RCC 7860 (cell line): Measurements from ENCODE around the gene NLRC5.
A peak's percentile ranks its signal among the peaks of the same experiment; 100 is the strongest.
"Not testable (repeated sequence)": the region's sequence is repeated elsewhere in the genome, so short reads cannot be mapped to it uniquely, and the experiment has no call there.

Experiments
- DNase-seq: peaks from one replicate; pipeline ENCODE4 v3.0.0-alpha.2; 2015; ENCODE audit warnings: low spot score
- FAIRE-seq: peaks from 2 replicates; lab custom pipeline; 2012; peaks lifted over from hg19 to GRCh38; lab: Jason Lieb, UNC

The NLRC5 gene

GRCh38 chr16:56980792-56981724 lies 8.3 kb upstream of the NLRC5 start:
- no peak for FAIRE-seq
- DNase-seq, result no peak

DNA sequence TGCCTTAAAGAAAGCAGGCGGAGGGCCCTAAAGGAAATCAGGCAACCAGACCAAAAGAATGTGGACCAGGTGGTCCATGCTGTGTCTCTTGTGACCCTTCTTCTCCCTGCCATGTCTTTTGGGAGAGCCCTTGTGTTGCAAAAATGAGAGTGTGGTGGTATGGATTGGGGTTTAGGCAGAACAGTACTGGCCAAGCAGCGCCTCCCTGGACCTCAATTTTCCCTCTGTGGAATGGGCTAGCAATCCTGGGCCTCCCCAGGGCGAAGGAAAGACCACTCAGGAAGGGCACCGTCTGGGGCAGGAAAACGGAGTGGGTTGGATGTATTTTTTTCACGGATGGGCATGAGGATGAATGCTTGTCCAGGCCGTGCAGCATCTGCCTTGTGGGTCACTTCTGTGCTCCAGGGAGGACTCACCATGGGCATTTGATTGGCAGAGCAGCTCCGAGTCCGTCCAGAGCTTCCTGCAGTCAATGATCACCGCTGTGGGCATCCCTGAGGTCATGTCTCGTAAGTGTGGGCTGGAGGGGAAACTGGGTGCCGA lies 7.6 kb upstream of the NLRC5 start:
- FAIRE-seq, result no peak
- no peak for DNase-seq

- FAIRE-seq (no peak), DNase-seq (no peak)
These were observed 6.7 kb upstream of the NLRC5 start for GRCh38 chr16:56982695-56983094.

GRCh38 chr16:56983211-56983751 lies 6.1 kb upstream of the NLRC5 start:
- DNase-seq (no peak), FAIRE-seq (no peak)

DNA sequence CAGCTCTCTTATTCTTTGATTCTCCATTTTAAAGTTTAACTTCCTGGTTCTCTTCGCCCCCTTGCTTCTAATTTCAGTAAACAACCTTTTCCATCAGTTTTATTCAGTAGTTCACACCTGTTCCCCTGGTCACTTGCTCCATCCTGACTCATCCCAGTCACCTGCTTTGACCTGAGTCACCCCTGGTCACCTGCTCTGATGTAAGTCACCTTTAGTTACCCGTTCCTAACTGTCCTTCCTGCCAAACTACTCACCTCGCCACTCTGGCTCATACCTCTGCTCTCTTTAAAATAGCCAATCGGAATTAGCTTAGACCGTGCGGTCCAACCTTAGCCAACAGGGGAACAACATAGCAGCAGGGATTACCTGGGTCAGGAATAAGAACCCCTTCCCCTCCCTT lies 4.7 kb upstream of the NLRC5 start:
- FAIRE-seq (no peak), DNase-seq (no peak)

DNA sequence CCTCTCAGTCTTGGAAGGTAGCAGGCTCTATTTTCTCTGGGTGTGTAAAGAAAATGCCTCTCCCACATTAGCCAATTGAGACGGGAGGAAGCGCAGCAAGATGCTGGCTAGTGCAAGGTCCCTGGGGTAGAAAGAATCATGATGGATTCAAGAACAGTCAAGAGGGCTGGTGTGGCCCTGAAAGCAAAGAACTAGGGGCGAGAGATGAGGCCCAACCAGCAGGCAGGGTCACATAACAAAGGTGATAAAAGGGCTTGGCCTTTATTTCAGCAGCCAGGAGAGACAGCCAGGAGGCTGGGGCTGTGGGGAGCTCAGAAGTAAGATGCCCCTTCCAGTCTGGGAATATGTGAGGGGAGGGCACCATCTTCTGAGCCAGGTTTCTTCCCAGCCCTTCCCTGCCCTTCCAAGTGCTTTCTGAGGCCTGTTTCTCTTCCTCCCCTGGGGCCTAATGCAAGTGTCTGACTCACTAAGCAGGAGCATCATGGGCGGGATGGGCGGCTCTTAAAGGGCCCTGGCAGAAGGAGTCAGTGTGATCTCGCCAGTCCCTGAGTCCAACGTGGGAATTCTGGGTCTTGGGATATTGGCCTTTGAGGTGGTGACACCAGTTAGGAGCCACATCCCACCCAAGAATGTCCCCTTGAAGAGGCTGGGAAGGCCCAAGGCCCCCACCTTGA lies 3.9 kb upstream of the NLRC5 start:
- FAIRE-seq, result peak; percentile 50
- peak; percentile 61 for DNase-seq

DNA sequence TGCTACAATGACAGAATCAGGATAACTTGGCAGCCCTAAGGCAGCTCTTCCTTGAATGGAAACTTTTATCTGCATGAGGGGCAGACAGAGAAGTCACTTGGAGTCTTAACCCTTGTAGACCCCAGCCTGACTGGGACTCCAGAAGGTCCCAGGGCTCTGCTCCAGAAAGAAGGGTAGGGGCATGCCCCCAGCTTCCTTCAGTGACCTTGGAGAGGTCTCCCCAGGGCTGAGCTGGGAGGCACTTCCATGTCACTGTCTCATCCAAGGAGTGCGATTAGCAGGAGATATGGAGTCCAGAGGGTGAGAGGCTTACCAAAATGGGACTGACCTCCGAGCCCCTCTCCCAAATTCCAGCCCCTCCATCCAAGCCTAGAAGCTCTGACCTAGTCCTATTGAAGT lies 3.4 kb upstream of the NLRC5 start:
- no peak for DNase-seq
- no peak for FAIRE-seq

DNA sequence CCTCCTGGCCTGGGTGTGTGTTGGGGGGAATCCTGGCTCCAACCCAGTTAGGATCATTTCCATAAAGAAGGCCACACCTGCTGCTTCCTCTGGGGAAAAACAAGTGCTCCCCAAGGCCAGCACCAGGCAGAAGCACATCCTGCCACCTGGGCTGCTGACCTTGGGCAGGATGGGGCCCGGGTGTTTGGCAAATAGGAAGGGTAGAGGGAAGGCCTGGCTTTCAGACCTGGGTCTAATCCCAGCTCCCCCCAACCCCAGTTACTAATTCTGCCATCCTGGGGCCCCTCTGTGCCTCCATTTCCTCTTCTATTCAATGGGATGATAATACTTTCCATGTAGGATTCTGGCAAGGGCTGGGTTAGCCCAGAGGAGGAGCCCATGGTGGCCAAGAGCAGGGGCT lies 3.0 kb upstream of the NLRC5 start:
- FAIRE-seq, result no peak
- DNase-seq, result no peak

- FAIRE-seq, DNase-seq: not testable (repeated sequence)
These were observed 2.4 kb upstream of the NLRC5 start for GRCh38 chr16:56986908-56987307.

DNA sequence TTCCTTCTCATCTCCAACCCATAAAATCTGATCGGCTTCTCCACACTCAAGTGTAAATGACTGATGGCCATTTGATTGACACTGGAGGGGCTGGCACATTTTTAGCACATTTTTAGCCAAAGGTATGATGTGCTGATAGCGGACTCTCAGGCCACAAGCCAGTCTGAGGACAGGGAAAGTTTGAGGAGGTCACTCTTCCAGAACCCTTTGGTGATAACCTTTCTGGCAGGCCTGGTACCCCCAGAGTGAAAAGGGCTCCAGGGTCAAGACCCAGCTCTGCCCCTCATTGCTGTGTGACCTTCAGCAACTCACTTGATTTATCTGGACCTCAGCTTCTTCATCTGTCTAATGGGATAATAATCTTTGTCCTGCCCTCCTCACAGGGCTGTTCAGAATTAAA lies 1.7 kb upstream of the NLRC5 start:
- DNase-seq (no peak), FAIRE-seq (no peak)

- no peak for FAIRE-seq
These were observed 1.0 kb upstream of the NLRC5 start for GRCh38 chr16:56988161-56988947.

DNA sequence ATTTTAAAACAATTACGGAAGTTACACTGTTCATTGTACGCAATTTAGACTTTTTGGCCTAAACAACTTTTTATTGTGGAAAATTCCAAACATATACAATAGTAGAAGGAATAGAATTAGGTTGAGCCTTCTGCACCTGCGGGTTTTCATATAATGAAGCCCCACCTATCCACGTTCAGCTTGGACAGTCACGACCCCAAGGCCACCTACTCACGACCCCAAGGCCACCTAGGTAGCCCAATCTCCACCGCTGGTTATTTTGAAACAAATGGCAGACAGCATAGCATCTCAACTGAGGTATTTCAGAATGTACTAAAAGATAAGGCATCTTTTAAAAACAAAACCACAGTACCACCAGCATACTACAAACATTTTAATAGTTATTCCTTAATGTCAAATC lies 631 bp downstream of the NLRC5 start:
- DNase-seq (no peak), FAIRE-seq (no peak)

More at GRCh38 chr16:56988161-56988947, 1.0 kb upstream of the NLRC5 start:
- DNase-seq, result no peak

GRCh38 chr16:56990407-56991286 lies 1.3 kb downstream of the NLRC5 start:
- FAIRE-seq, result no peak
- DNase-seq, result no peak

DNA sequence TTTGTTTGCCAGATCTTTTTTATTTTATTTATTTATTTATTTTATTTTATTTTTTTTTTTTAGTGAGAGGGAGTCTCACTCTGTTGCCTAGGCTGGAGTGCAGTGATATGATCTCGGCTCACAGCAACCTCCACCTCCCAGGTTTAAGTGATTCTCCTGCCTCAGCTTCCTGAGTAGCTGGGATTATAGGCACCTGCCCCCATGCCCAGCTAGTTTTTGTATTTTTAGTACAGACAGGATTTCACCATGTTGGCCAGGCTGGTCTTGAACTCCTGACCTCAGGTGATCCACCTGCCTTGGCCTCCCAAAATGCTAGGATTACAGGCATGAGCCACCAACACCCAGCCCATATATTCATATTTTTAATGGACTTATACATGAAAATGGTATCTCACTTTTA lies 3.1 kb downstream of the NLRC5 start:
- not testable (repeated sequence) for DNase-seq, FAIRE-seq

- FAIRE-seq (no peak), DNase-seq (no peak)
These were observed 3.8 kb downstream of the NLRC5 start for GRCh38 chr16:56993204-56993603.

- DNase-seq (no peak), FAIRE-seq (no peak)
These were observed 5.0 kb downstream of the NLRC5 start for GRCh38 chr16:56994311-56994710.

DNA sequence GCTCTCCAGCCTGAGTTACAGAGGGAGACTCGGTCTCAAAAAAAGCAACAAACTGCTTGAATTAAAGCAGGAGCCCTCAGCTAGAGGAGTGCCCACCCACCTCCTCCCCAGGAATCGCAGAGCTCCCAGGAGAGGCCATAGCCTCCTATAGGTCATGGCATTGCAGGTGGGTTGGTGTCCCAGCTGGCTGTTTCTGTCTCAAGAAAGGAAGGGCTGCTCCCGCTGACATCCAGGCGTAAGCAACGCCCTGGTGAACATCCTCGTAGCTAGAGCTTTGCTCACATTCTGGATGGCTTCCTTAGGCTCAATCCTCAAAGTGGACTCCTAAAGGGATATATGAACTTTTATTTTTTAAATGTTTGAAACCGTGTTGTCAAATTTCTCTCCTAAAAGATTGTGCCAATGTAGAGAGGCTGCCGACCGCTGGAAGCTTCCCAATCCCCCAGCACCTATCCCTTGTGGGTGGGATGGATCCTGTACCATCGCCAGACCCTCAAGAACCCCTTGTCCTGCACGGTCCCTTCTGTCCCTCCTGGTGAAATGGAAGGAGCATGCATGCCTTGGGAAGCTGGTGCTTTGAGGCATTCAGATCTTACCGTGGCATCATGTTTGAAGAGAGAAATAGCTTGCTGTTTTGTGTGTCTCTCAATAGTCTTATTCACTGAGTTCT lies 5.9 kb downstream of the NLRC5 start:
- DNase-seq (no peak), FAIRE-seq (no peak)

- FAIRE-seq (no peak), DNase-seq (no peak)
These were observed 7.9 kb downstream of the NLRC5 start for GRCh38 chr16:56997264-56997663.

- no peak for FAIRE-seq
- DNase-seq, result no peak
These were observed 8.6 kb downstream of the NLRC5 start for GRCh38 chr16:56997931-56998330.
